ENCODE results near the gene VTCN1.

GRCh38 chr1:117210386-117210785 is 341 bp downstream of the VTCN1 start:
- TF ChIP-seq CTCF (IDR thresholded peaks at IDR 0.05) (no peak), EP300 (IDR thresholded peaks at IDR 0.05) (no peak), POLR2A (IDR thresholded peaks at IDR 0.05) (no peak)

Measured in ovary (tissue), 3 donors.